Measurements from ENCODE around the gene SERPINB7.

DNA sequence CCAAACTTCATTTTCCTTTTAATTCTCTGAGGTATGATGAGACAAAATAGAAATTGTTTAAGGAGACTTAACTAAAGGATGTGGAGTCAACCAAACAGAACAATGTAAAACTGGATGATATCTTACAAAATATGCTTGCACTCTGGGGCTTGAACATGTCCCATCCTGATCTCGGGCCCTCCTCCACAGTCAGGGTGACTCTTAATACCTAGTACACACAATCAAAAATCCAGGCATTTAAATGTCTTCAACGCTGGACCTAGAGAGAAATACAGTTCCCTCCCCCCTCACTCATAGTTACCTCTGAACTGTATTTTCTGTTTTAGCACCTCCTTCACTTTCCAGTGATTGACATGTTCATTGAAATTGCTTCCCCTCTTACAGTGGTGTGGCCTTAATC, 75.4 kb downstream of the SERPINB7 start:
- TF ChIP-seq CTCF (optimal IDR thresholded peaks at IDR 0.05 in 1 of 3, IDR thresholded peaks at IDR 0.05 in 1 of 3, conservative IDR thresholded peaks at IDR 0.05 in 1 of 3; ENCODE audit: extremely low read depth in 1 of 3, insufficient read depth in 2 of 3, low read length in 3 of 3), result no peak
- no peak for TF ChIP-seq EZH2 (IDR thresholded peaks at IDR 0.05; ENCODE audit: low read length)

All from keratinocyte (primary cell).